HepG2 (cell line): ENCODE measurements around the gene C20orf144. TPM values are rescaled to one million over a fixed set of nuclear protein-coding genes. Genes with fewer than 3 reads are reported as not detected.

Experiments used
- CC2D1A ChIP-seq: sonication (generic); formaldehyde crosslinking; IDR thresholded peaks from 2 replicates; pipeline ENCODE4 v1.8.1; 2023; ENCODE audit warnings: mild to moderate bottlenecking, missing genetic modification reagents
- FIP1L1 ChIP-seq: fragments of 200-400 bp; formaldehyde crosslinking; IDR thresholded peaks from 2 replicates; pipeline ENCODE4 v1.6.1; 2018; ENCODE audit warnings: low read depth, mild to moderate bottlenecking, low read length, moderate library complexity, borderline replicate concordance; ENCODE audit not compliant: insufficient read depth
- GLI4 ChIP-seq: sonication (generic); formaldehyde crosslinking; IDR thresholded peaks from 2 replicates; pipeline ENCODE4 v1.5.1; 2020; ENCODE audit warnings: missing genetic modification reagents, mild to moderate bottlenecking, moderate library complexity, borderline replicate concordance
- KLF15 ChIP-seq: sonication (generic); formaldehyde crosslinking; IDR thresholded peaks from 2 replicates; pipeline ENCODE4 v1.8.1; 2023; ENCODE audit warnings: borderline replicate concordance, mild to moderate bottlenecking, inconsistent platforms, missing genetic modification reagents, mixed read lengths
- SCMH1 ChIP-seq: sonication (generic); formaldehyde crosslinking; IDR thresholded peaks from 2 replicates; pipeline ENCODE4 v1.9.0; 2021; ENCODE audit warnings: missing genetic modification reagents, mild to moderate bottlenecking, borderline replicate concordance
- SNAPC5 ChIP-seq: sonication (generic); formaldehyde crosslinking; IDR thresholded peaks from 2 replicates; pipeline ENCODE4 v1.8.1; 2023; ENCODE audit warnings: mild to moderate bottlenecking, missing genetic modification reagents, borderline replicate concordance
- ZMYM3 ChIP-seq: sonication (generic); formaldehyde crosslinking; IDR thresholded peaks from 2 replicates; pipeline ENCODE4 v1.5.1; 2020; ENCODE audit warnings: mild to moderate bottlenecking, missing genetic modification reagents
- ZNF609 ChIP-seq: sonication (generic); formaldehyde crosslinking; IDR thresholded peaks from 2 replicates; pipeline ENCODE4 v1.4.0; 2020; ENCODE audit warnings: mild to moderate bottlenecking, missing genetic modification reagents, borderline replicate concordance
- ZNF629 ChIP-seq: sonication (generic); formaldehyde crosslinking; conservative IDR thresholded peaks from 2 replicates; pipeline ENCODE4 v1.5.0; 2020; ENCODE audit warnings: missing genetic modification reagents
- polyA plus RNA-seq, 8 experiments: library from polyadenylated mRNA; depleted of rRNA in 3 of 8; stranded (reverse) in 7 of 8; unstranded in 1 of 8; fragments of >200 nt; fragmentation: Illumina TruSeq in 4 of 8; extraction: Trizol in 4 of 8; gene quantifications; 2 replicates each; pipeline versions ENCODE4 v1.2.1 to v1.2.3, GENCODE V29; 2011 to 2016; ENCODE audit warnings: low read depth in 4 of 8, missing spikeins in 1 of 8, mixed read lengths in 1 of 8; ENCODE audit not compliant: insufficient read depth in 1 of 8
- total RNA-seq, 5 experiments: library from RNA; depleted of rRNA; stranded (reverse); fragments of >200 nt; fragmentation: Illumina TruSeq; extraction: Trizol; gene quantifications; 2 replicates each; pipeline ENCODE4 v1.2.3, GENCODE V29; 2016; ENCODE audit warnings: low read depth in 1 of 5
- TF ChIP-seq, protein P1 (sequence below): sonication (generic); formaldehyde crosslinking; IDR thresholded peaks from 2 replicates; pipeline ENCODE4 v1.8.0; 2022; ENCODE audit warnings: mild to moderate bottlenecking, missing genetic modification reagents

Gene C20orf144
- total and polyA plus RNA-seq, 2 of the 13 experiments (the other 11 are each of a cell fraction or from before 2014, with no cell fraction given), result 0.09 to 0.16 TPM

- TF ChIP-seq, protein P1, sequence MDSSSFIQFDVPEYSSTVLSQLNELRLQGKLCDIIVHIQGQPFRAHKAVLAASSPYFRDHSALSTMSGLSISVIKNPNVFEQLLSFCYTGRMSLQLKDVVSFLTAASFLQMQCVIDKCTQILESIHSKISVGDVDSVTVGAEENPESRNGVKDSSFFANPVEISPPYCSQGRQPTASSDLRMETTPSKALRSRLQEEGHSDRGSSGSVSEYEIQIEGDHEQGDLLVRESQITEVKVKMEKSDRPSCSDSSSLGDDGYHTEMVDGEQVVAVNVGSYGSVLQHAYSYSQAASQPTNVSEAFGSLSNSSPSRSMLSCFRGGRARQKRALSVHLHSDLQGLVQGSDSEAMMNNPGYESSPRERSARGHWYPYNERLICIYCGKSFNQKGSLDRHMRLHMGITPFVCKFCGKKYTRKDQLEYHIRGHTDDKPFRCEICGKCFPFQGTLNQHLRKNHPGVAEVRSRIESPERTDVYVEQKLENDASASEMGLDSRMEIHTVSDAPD (CRISPR knock-in tag), result no peak
- TF ChIP-seq ZNF629 (CRISPR knock-in tag) (peak; percentile 88), FIP1L1 (no peak), KLF15 (CRISPR knock-in tag) (no peak), CC2D1A (CRISPR knock-in tag) (no peak), SCMH1 (CRISPR knock-in tag) (no peak), SNAPC5 (CRISPR knock-in tag) (no peak), ZNF609 (no peak), GLI4 (CRISPR knock-in tag) (no peak), ZMYM3 (CRISPR knock-in tag) (0 out of 2 replicates have a peak, but pooled peaks have one; percentile 36)
Measured at GRCh38 chr20:33681288-33681687, 19.2 kb downstream of the C20orf144 start (continued).
